SK-N-SH (cell line): Measurements from ENCODE around the gene JMJD7.

Experiments used
- ELF1 ChIP-seq: IDR thresholded peaks from 2 replicates; pipeline ENCODE4 v1.4.0; 2012
- EZH2phosphoT487 ChIP-seq: fragments of 200-600 bp; sonication (generic); IDR thresholded peaks from 2 replicates; pipeline ENCODE4 v1.6.1; 2017; ENCODE audit warnings: low read depth, mixed run types, mild to moderate bottlenecking, antibody characterized with exemption, moderate library complexity, borderline replicate concordance
- FOXJ3 ChIP-seq: sonication (generic); formaldehyde crosslinking; IDR thresholded peaks from 2 replicates; pipeline ENCODE4 v1.5.1; 2020; ENCODE audit warnings: mild to moderate bottlenecking, missing genetic modification reagents
- JUND ChIP-seq: IDR thresholded peaks from 2 replicates; pipeline ENCODE4 v1.4.0; 2012
- MEF2A ChIP-seq: IDR thresholded peaks from 2 replicates; pipeline ENCODE4 v1.4.0; 2012; ENCODE audit warnings: low read depth, borderline replicate concordance
- POLR2AphosphoS5 ChIP-seq: IDR thresholded peaks from 2 replicates; pipeline ENCODE4 v1.6.1; 2012; ENCODE audit warnings: low read depth, low read length
- SIN3A ChIP-seq: IDR thresholded peaks from 2 replicates; pipeline ENCODE4 v1.6.1; 2012; ENCODE audit warnings: low read depth, mild to moderate bottlenecking, low read length, moderate library complexity, borderline replicate concordance
- TAF1 ChIP-seq: IDR thresholded peaks from 2 replicates; pipeline ENCODE4 v1.6.1; 2012; ENCODE audit warnings: low read depth, mild to moderate bottlenecking, low read length, moderate library complexity, borderline replicate concordance
- TCF12 ChIP-seq: IDR thresholded peaks from 2 replicates; pipeline ENCODE4 v1.4.0; 2012
- TEAD4 ChIP-seq: IDR thresholded peaks from 2 replicates; pipeline ENCODE4 v1.4.0; 2012; ENCODE audit warnings: mild to moderate bottlenecking, borderline replicate concordance; ENCODE audit not compliant: insufficient read depth
- YY1 ChIP-seq: IDR thresholded peaks from 2 replicates; pipeline ENCODE4 v1.4.0; 2012; ENCODE audit warnings: low read depth, mild to moderate bottlenecking
- TF ChIP-seq, protein P1 (sequence below): fragments of 200-600 bp; sonication (generic); IDR thresholded peaks from 2 replicates; pipeline ENCODE4 v1.6.1; 2017; ENCODE audit warnings: antibody characterized with exemption, mild to moderate bottlenecking, moderate library complexity
- TF ChIP-seq, protein P2 (sequence below): IDR thresholded peaks from 2 replicates; pipeline ENCODE4 v1.6.1; 2012; ENCODE audit warnings: mild to moderate bottlenecking, low read depth, low read length, moderate library complexity
- TF ChIP-seq, protein P3 (sequence below): fragments of 150-350 bp; IDR thresholded peaks from 2 replicates; pipeline ENCODE4 v1.6.1; 2017; ENCODE audit warnings: antibody characterized with exemption, low read length, low read depth, borderline replicate concordance

DNA sequence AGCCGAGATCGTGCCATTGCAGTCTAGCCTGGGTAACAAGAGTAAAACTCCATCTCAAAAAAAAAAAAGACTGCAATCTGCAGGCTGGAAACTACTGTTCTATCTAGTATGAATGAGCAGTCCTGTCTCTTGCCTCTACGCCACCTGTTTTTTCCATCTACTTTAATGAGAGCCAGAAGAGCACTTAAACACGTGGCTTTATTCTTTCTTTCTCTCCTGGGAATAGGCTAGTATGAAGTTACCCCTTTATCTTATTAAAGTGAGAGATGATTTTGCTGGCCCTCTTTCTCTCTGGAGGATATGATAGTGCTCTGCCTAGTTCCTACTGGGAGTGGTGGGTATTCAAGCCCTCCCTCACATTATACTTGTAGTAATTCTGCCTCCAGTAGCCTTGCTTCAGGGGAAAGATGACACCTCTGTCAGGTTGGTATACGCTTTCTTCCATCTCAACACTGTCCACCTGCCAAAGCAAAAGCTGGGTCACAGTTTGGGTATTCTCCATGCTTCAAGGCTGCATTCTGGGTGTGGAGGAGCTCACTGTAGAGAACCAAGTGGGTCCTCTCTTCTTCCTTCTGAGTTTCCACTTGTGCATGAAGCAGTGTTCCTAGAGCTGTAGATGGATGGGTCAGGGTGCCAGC, 35.8 kb upstream of the JMJD7 start:
- TF ChIP-seq SIN3A (no peak), TEAD4 (no peak), TCF12 (no peak), POLR2AphosphoS5 (no peak), JUND (no peak), ELF1 (no peak), FOXJ3 (CRISPR knock-in tag) (no peak), YY1 (no peak), EZH2phosphoT487 (no peak), TAF1 (no peak), MEF2A (no peak)
- TF ChIP-seq, protein P1, sequence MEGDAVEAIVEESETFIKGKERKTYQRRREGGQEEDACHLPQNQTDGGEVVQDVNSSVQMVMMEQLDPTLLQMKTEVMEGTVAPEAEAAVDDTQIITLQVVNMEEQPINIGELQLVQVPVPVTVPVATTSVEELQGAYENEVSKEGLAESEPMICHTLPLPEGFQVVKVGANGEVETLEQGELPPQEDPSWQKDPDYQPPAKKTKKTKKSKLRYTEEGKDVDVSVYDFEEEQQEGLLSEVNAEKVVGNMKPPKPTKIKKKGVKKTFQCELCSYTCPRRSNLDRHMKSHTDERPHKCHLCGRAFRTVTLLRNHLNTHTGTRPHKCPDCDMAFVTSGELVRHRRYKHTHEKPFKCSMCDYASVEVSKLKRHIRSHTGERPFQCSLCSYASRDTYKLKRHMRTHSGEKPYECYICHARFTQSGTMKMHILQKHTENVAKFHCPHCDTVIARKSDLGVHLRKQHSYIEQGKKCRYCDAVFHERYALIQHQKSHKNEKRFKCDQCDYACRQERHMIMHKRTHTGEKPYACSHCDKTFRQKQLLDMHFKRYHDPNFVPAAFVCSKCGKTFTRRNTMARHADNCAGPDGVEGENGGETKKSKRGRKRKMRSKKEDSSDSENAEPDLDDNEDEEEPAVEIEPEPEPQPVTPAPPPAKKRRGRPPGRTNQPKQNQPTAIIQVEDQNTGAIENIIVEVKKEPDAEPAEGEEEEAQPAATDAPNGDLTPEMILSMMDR = no peak
- TF ChIP-seq, protein P2, sequence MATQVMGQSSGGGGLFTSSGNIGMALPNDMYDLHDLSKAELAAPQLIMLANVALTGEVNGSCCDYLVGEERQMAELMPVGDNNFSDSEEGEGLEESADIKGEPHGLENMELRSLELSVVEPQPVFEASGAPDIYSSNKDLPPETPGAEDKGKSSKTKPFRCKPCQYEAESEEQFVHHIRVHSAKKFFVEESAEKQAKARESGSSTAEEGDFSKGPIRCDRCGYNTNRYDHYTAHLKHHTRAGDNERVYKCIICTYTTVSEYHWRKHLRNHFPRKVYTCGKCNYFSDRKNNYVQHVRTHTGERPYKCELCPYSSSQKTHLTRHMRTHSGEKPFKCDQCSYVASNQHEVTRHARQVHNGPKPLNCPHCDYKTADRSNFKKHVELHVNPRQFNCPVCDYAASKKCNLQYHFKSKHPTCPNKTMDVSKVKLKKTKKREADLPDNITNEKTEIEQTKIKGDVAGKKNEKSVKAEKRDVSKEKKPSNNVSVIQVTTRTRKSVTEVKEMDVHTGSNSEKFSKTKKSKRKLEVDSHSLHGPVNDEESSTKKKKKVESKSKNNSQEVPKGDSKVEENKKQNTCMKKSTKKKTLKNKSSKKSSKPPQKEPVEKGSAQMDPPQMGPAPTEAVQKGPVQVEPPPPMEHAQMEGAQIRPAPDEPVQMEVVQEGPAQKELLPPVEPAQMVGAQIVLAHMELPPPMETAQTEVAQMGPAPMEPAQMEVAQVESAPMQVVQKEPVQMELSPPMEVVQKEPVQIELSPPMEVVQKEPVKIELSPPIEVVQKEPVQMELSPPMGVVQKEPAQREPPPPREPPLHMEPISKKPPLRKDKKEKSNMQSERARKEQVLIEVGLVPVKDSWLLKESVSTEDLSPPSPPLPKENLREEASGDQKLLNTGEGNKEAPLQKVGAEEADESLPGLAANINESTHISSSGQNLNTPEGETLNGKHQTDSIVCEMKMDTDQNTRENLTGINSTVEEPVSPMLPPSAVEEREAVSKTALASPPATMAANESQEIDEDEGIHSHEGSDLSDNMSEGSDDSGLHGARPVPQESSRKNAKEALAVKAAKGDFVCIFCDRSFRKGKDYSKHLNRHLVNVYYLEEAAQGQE = no peak
- TF ChIP-seq, protein P3, sequence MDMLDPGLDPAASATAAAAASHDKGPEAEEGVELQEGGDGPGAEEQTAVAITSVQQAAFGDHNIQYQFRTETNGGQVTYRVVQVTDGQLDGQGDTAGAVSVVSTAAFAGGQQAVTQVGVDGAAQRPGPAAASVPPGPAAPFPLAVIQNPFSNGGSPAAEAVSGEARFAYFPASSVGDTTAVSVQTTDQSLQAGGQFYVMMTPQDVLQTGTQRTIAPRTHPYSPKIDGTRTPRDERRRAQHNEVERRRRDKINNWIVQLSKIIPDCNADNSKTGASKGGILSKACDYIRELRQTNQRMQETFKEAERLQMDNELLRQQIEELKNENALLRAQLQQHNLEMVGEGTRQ = no peak
